Measurements from ENCODE around the gene KCNMA1.

- TF ChIP-seq, protein P1, sequence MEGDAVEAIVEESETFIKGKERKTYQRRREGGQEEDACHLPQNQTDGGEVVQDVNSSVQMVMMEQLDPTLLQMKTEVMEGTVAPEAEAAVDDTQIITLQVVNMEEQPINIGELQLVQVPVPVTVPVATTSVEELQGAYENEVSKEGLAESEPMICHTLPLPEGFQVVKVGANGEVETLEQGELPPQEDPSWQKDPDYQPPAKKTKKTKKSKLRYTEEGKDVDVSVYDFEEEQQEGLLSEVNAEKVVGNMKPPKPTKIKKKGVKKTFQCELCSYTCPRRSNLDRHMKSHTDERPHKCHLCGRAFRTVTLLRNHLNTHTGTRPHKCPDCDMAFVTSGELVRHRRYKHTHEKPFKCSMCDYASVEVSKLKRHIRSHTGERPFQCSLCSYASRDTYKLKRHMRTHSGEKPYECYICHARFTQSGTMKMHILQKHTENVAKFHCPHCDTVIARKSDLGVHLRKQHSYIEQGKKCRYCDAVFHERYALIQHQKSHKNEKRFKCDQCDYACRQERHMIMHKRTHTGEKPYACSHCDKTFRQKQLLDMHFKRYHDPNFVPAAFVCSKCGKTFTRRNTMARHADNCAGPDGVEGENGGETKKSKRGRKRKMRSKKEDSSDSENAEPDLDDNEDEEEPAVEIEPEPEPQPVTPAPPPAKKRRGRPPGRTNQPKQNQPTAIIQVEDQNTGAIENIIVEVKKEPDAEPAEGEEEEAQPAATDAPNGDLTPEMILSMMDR (IDR thresholded peaks at IDR 0.05; ENCODE audit: insufficient read depth, low read length, poor library complexity, severe bottlenecking), result no peak
- no peak for TF ChIP-seq EZH2phosphoT487 (conservative IDR thresholded peaks at IDR 0.05; ENCODE audit: low read length)
Measured at GRCh38 chr10:76972541-76972940, 665.1 kb downstream of the KCNMA1 start.

Data from SU-DHL-6 (cell line).